Erythroblast (primary cell): ENCODE results near the gene PLA2G4D.

Source experiments
- GATA1 ChIP-seq: IDR thresholded peaks from 2 replicates; pipeline ENCODE4 v1.6.1; 2011; ENCODE audit warnings: low read depth, mild to moderate bottlenecking, control low read depth, low read length, moderate library complexity
- POLR2A ChIP-seq: IDR thresholded peaks from 2 replicates; pipeline ENCODE4 v1.6.1; 2011; ENCODE audit warnings: mild to moderate bottlenecking, low read length

GRCh38 chr15:42042602-42043400 lies 51.6 kb downstream of the PLA2G4D start:
- no peak for TF ChIP-seq POLR2A
- TF ChIP-seq GATA1: no peak
